ENCODE data around the gene HOGA1. TPM values are rescaled to one million over a fixed set of nuclear protein-coding genes. Genes with fewer than 3 reads are reported as not detected.
A peak's percentile ranks its signal among the peaks of the same experiment; 100 is the strongest.
"Not testable (repeated sequence)": the region's sequence is repeated elsewhere in the genome, so short reads cannot be mapped to it uniquely, and the experiment has no call there.

HOGA1 gene
- total and polyA plus RNA-seq, 7 donors, result 0.26 to 1.2 (median 0.71) TPM; not detected in 4

DNA sequence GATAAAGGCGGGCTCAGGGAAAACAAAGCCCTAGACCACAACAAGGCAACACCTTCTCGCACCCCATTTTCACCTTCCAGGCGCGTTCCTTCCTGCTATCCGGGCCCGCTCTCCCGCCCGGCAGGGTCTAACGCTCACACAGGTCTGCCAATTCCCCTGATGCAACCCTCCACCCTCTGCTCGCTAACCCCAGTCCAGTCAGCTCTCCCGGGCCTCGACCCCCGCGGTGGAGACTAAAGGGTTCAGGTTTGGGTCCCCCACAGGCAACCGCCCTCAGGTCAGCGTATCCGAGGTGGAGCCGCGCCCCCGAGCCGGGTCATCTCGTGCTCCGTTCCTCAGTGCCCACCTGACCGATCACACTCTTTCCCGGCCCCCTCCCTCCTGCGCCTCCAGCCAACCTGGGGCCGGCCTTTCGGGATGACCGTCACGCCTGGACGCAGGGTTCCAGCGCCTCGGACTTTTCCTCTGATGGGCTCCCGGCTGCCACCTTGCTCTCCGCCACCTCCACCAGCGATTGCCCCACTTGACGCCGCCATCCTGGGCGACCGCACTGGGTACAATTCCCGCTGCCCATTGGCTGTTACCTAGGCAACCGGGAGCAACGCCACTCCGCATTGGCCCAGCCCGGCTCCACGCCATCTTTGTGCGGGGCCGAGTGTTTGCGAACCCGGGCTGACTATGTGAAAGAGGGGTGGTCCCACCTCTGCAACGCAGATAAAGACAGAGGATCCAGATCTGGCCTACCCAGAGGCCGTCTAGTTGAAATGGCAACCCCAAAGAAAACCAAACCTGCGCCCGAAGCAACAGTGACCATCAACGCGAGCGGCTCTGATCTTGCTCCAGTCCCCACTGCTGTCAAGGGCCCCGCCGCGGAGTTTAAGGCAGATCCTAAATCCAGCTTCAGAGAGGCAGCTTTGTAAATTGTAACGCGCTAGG lies 49.0 kb downstream of the HOGA1 start, which contains the start of gene MORN4:
Gene MORN4 (minus strand): TSS at position 552 of the 936 bp plus-strand sequence. CDS start 13,847 bp downstream, outside the sequence.
- H3K4me3 ChIP-seq, result peak within 1 kb of the TSS; percentile 59 to 90 (median 74)
- peak within 1 kb of the TSS; percentile 64 to 81 (median 74) for H3K27ac ChIP-seq
- TF ChIP-seq POLR2AphosphoS5 (IDR thresholded peaks at IDR 0.05), result peak in 3 of 4 donors; percentile 24 to 66 (median 55)
- TF ChIP-seq, protein P1, sequence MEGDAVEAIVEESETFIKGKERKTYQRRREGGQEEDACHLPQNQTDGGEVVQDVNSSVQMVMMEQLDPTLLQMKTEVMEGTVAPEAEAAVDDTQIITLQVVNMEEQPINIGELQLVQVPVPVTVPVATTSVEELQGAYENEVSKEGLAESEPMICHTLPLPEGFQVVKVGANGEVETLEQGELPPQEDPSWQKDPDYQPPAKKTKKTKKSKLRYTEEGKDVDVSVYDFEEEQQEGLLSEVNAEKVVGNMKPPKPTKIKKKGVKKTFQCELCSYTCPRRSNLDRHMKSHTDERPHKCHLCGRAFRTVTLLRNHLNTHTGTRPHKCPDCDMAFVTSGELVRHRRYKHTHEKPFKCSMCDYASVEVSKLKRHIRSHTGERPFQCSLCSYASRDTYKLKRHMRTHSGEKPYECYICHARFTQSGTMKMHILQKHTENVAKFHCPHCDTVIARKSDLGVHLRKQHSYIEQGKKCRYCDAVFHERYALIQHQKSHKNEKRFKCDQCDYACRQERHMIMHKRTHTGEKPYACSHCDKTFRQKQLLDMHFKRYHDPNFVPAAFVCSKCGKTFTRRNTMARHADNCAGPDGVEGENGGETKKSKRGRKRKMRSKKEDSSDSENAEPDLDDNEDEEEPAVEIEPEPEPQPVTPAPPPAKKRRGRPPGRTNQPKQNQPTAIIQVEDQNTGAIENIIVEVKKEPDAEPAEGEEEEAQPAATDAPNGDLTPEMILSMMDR (IDR thresholded peaks at IDR 0.05), result no peak
- intact Hi-C loops (cut with DNase I), result loop anchor here (5.0 kb wide), 1 partner anchor 136 kb away; the partner anchor contains the start of genes MMS19 and UBTD1
- no peaks in the 10 kb centered on the region for H3K36me3 ChIP-seq
- H3K27me3 ChIP-seq, result no peaks in the 10 kb centered on the region
- DNase-seq, result peak; percentile 97
- no peaks in the 10 kb centered on the region for H3K9me3 ChIP-seq
- 2 to 4% methylated on average over 62 of the region's 62 CpGs for WGBS, 2 donors
- H3K4me1 ChIP-seq, result peaks cover 0 to 14% (median 7%) of the 10 kb centered on the region in 4 donors

- Histone ChIP-seq H3K27ac (peak overlapping the region; percentile 64 to 81 (median 74)), H3K36me3 (no peaks in the 10 kb centered on the region), H3K4me1 (peaks cover 0 to 14% (median 7%) of the 10 kb centered on the region in 4 donors), H3K9me3 (no peaks in the 10 kb centered on the region), H3K27me3 (no peaks in the 10 kb centered on the region), H3K4me3 (peak overlapping the region; percentile 59 to 90 (median 74))
- intact Hi-C loops (cut with DNase I), result loop anchor here (5.0 kb wide), 1 partner anchor 137 kb away; the partner anchor contains the start of genes MMS19 and UBTD1
- TF ChIP-seq POLR2AphosphoS5 (IDR thresholded peaks at IDR 0.05), result no peak
- TF ChIP-seq, protein P1 (IDR thresholded peaks at IDR 0.05), result peak in 2 of 4 experiments; percentile 21 to 26
- WGBS, 2 donors, result 31 to 81% methylated on average over 8 of the region's 8 CpGs
- no peak for DNase-seq
Observed at GRCh38 chr10:97633921-97634320, 49.7 kb downstream of the HOGA1 start.

DNA sequence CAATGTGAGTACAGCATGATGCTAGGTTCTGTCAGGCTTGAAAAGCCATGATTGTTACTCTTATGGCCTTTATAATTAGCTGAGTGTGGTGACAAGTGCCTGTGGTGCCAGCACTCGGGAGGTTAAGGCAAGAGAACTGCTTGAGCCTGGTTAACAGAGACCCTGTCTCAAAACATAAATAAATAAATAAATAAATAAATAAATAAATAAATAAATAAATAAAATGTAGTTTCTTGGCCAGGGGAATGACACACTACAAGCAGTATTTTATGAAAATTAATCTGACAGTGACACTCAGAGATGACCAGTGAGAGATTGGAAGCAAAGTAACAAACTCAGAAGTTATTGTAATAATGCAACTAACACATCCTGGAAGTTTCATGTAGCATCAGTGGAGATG lies 51.4 kb downstream of the HOGA1 start:
- DNase-seq, result no peak
- H3K27ac ChIP-seq, result no peak overlapping the region
- no peaks in the 10 kb centered on the region for H3K36me3 ChIP-seq
- intact Hi-C loops (cut with DNase I), result no loop called here
- WGBS, 2 donors, result 91 to 94% methylated on average over 1 of the region's 1 CpG
- H3K9me3 ChIP-seq, result no peaks in the 10 kb centered on the region
- H3K4me3 ChIP-seq, result no peak overlapping the region
- H3K27me3 ChIP-seq, result no peaks in the 10 kb centered on the region
- peaks cover 0 to 14% (median 7%) of the 10 kb centered on the region in 4 donors for H3K4me1 ChIP-seq
- no peak for TF ChIP-seq POLR2A (IDR thresholded peaks at IDR 0.05)
- no peak for TF ChIP-seq EP300 (IDR thresholded peaks at IDR 0.05)
- TF ChIP-seq, protein P1 (IDR thresholded peaks at IDR 0.05), result no peak
- TF ChIP-seq POLR2AphosphoS5 (IDR thresholded peaks at IDR 0.05), result no peak

DNA sequence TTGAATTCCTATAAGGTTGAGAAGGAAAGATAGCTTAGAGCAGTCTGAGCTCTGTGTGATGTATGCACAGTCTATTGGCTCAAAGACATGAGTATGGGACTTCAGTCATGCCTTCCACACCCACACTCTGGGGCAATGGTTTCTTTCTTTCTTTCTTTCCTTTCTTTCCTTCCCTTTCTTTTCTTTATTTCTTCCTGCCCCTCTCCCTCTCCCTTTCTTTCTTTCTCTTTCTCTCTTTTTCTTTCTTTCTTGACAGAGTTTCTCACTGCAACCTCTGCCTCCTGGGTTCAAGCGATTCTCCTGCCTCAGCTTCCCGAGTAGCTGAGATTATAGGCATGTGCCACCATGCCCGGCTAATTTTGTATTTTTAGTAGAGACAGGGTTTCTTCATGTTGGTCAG lies 54.9 kb downstream of the HOGA1 start:
- H3K4me3 ChIP-seq, result not testable (repeated sequence)
- WGBS, 2 donors, result 83 to 91% methylated on average over 3 of the region's 3 CpGs

GRCh38 chr10:97640174-97640867 lies 56.1 kb downstream of the HOGA1 start, which contains the start of gene PI4K2A:
Gene PI4K2A (plus strand): TSS chr10:97640671. CDS start chr10:97640743, 72 bp downstream.
- Histone ChIP-seq H3K36me3 (peaks cover 0 to 13% (median 2%) of the 10 kb centered on the region in 4 donors), H3K27me3 (no peaks in the 10 kb centered on the region), H3K4me1 (peaks cover 0 to 25% (median 17%) of the 10 kb centered on the region in 4 donors), H3K4me3 (peak within 1 kb of the TSS; percentile 54 to 94 (median 82)), H3K9me3 (no peaks in the 10 kb centered on the region), H3K27ac (peak within 1 kb of the TSS; percentile 85 to 95 (median 92))
- TF ChIP-seq, protein P1 (IDR thresholded peaks at IDR 0.05), result no peak
- TF ChIP-seq POLR2A (IDR thresholded peaks at IDR 0.05) (peak; percentile 29 to 68), POLR2AphosphoS5 (IDR thresholded peaks at IDR 0.05) (peak; percentile 79 to 94 (median 86))
- 2% methylated on average over 54 of the region's 54 CpGs for WGBS, 2 donors
- intact Hi-C loops (cut with DNase I), result loop anchor here (2.0 kb wide), 1 partner anchor 46 kb away; the partner anchor contains the start of gene AVPI1
- peak; percentile 99 for DNase-seq

More for the DNA sequence above, 54.9 kb downstream of the HOGA1 start:
- H3K27me3 ChIP-seq; intact Hi-C loops (cut with DNase I); H3K9me3 ChIP-seq; H3K36me3 ChIP-seq; DNase-seq; H3K27ac ChIP-seq: not testable (repeated sequence)
- H3K4me1 ChIP-seq, result peaks cover 0 to 25% (median 17%) of the 10 kb centered on the region in 4 donors

Measured in sigmoid colon (tissue), 7 donors.